NCI-H2029 treated with DMSO at 0.1 percent for 48 hours (cell line): ENCODE data around the gene GSTM1.
A peak's percentile ranks its signal among the peaks of the same experiment; 100 is the strongest.

Source experiments
- DNase-seq: peaks from one replicate; lab custom pipeline; 2025; lab: John Stamatoyannopoulos, UW

Gene GSTM1

DNA sequence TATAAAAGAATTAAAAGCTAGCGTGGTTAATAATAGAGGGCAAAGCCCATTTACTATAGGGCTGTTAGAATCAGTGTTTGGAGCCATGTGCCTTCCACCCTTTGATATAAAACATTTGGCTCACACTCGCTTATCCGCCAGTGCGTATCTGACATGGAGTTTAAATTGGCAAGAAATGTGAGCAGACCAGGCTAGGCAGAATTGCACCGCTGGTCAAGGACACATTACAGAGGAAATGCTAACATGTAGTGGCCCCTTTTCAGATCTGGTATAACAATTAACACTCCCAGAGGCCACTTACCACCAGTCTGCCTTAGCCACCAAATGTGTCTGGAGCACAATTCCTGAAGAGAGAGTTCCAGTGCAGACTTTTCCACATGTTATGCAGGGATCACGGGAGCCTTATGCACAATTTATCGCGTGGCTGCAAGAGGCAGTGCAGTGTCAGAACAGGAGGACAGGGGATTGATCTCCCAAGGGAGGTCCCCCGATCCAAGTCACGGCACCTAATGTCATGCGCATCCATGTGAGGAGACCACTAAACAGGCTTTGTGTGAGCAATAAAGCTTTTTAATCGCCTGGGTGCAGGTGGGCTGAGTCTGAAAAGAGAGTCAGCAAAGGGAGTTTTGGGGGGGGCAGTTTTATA, 39.2 kb downstream of the GSTM1 start:
- no peak for DNase-seq

DNA sequence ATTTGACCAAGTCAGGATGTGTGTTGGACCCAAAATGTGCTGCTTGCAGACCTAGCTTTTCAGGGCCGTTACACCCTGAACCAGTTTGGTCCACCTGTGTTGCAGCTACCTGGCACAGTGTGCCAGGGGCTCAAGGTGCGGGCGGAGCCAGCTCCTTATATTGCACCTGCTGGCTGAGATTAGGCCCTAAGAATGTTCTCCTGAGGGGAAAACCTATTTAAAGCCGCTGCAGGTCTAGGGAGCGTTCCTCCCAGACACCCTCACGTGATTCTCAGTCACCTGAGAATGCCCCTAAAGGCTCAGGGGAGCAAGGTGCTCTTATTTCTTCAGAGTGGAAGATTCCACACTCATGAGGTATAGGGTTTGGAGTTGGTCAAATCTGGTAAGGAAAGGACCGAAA, 41.3 kb downstream of the GSTM1 start:
- no peak for DNase-seq

DNA sequence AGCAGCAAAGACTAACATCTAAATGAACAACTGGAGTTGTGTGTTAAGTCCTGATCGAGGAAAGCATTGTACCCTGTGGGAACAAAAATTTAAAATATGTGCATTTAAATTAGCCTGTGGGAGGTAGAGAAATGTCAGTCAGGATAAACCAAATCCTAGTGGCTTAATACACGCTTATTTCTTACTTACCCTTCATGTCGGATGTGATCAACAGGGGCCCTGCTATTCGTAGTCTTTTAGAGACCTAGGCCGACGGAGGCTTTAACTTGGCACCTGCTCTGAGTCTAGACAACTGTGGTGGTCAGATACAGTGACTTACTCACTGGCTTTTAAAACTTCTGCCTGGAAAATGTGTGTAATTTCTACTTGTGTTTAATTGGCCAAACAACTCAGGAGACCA, 43.0 kb downstream of the GSTM1 start:
- DNase-seq, result no peak

DNA sequence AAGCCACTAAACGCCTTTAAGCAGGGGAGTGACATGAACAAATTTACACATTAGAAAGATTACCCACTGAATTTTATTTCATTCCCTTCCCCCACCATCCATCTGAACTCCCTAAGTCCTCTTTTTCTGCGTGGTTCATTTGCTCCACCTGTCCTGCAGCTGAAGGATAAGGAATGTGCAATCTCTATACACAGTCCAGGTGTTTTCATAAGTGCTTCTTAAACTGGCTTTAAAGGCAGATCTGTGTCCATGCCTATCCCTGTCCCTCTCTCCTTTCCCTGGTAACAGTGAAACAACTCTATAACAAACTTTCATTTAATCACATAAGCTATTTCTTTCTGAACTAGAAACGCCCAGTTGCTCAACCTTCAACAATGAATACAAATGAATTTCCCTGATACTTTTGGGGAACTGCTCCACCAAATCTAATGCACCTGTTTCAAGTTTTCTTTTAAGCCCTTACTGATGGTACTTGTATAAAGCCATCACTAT, 44.8 kb downstream of the GSTM1 start:
- DNase-seq, result no peak

DNA sequence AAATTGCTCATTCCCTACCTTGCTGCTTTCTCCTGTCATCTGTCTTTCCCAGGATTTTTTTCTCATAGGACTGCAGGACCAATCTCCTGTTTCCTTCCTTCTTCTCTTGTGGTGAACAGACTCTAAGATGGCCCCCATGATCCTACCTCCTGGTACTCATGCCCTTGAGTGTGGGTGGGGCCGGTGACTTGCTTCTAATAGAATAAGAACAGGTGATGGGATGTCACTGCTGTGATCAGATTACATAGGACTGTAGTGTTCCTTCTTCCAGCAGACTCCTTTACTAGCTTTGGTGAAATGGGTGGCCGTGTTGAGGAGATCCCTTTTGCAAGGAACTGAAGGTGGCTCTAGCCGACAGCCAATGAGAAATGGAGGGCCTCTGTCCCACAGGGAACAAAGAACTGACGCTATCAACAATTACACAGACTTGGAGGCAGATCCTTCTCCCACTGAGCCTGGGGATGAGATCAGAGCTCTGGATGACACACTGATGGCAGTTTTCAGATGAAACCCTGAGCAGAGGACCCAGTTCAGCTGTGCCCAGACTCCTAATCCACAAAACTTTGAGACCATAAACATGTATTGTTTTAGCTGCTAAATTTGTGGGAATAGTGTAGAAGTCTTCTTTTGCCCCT, 45.7 kb downstream of the GSTM1 start:
- no peak for DNase-seq

DNA sequence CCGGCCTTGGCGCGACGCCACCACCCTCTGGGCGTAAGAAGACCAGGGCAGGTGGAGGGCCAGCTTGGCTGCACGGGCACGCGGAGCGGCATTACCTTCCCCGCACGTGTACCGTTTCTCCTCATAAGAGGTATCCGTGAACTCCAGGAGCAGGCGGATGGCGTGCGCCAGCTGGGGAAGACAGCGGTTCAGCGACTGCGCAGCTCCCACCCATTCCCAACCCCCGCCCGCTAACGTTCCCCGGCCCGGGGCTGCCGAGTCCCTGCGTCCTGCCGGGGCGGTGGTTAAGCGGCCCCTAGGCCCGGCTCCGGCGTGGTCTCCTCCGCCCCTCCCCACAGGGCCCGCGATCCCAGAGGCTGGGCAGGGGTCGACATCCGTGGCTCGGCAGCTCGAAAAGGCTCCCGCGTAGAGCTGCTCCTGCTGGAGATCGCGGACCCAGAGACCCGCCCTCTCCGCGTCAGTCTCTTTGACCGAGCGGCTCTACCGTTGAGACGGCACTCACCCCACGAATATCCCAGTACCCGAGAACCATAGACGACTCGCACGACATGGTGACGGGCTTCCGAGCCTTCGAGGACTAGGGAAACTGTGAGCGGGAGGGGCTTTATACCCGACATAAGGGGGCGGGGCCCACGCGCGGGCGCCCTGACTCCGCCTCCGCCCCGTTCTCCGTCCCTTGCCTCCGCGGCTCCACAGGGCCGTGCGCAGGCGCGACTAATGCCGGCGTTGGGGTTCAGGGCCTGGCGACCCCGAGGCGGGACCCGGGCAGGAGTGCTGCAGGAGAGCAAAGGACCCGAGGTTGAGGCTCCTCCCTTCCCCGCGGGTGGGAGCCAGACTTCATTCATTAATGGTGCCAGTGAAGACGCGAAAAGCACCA, 52.4 kb downstream of the GSTM1 start:
- peak; percentile 25 for DNase-seq

DNA sequence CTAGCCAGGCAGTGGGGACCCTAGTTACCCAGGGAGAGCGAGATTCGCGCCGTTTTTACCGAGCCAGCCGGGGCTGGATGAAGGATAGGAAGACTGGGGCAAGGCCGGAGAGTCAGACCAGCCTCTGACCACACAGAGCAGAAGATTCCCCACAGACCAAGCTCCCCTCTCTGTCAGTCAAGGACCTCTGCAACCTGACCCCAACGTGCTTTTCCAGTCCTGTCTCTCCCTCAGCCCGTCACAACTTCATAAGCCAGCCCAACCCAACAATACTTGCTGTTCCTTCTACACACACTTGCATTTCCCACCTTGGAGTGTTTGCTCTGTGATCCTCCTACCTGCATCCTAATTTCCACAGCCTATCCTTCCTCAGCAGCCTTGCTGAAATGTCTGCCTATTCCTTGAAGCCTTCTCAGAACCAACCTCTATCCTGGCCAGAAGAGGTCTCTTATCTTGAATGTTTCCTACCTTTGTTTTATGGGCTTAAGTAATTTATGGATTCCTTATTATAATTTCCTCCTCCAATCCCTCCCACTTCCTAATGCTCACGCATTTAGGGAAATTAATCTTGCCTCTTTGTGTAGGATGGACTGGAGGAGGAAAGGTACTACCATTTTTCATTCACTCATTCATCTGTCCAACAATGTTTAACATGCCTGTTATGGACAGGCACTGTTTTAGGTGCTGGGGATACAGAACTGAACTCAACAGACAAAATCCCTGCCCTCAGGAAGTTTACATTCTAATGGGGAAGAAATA, 53.2 kb downstream of the GSTM1 start, which contains the start of gene GSTM3:
TSS of gene GSTM3 (minus strand) at position 424 of the 759 bp plus-strand sequence. CDS start 751 bp downstream, outside the sequence.
- DNase-seq, result no peak
